Stimulated activated CD8-positive, alpha-beta memory T cell treated with anti-CD3 and anti-CD28 coated beads, Interleukin-15, amount 100 ng/mL, for 4 hours (primary cell): ENCODE results near the gene ZNF681.
"Not testable (repeated sequence)": the region's sequence is repeated elsewhere in the genome, so short reads cannot be mapped to it uniquely, and the experiment has no call there.

Experiments used
- DNase-seq, 2 donors: peaks; one replicate each; pipeline ENCODE4 v3.0.0-alpha.2; 2020; ENCODE audit warnings: low read depth in 2 of 2

Gene ZNF681

DNA sequence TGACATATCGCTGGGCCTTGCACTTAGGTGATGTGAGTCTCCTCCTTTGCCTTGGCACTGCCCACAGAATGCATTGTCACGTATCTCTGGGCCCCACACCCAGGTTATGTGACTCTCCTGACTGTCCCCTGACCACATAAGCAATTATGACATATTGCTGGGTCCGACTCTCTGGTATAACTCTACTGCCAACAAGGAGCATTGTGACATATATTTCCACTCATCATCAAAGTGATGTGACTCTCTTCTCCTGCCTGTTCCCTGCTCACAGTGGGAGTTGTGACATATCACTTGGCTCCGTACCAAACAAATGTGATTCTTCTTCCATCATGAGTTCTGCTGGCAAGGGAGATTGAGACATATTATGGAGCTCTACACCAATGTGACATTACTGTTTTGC lies 15.4 kb upstream of the ZNF681 start:
- DNase-seq: no peak

DNA sequence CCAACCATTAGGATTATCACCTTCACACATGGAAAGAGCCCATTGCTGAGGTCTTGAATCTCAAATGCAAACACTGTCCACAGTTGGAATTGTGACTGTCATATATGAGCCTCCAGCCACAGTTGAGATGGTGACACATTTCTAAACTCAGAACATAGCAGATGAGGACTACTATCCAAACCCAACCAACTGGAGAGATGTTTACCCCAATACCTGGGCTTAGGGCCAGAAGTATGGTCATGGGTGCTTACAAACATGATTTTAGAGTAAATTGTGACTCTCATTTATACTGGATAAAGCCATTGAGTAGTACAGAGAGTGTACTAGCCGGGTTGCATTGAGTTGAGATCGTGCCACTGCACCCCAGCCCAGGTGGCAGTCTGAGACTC lies 14.0 kb upstream of the ZNF681 start:
- DNase-seq: no peak

DNA sequence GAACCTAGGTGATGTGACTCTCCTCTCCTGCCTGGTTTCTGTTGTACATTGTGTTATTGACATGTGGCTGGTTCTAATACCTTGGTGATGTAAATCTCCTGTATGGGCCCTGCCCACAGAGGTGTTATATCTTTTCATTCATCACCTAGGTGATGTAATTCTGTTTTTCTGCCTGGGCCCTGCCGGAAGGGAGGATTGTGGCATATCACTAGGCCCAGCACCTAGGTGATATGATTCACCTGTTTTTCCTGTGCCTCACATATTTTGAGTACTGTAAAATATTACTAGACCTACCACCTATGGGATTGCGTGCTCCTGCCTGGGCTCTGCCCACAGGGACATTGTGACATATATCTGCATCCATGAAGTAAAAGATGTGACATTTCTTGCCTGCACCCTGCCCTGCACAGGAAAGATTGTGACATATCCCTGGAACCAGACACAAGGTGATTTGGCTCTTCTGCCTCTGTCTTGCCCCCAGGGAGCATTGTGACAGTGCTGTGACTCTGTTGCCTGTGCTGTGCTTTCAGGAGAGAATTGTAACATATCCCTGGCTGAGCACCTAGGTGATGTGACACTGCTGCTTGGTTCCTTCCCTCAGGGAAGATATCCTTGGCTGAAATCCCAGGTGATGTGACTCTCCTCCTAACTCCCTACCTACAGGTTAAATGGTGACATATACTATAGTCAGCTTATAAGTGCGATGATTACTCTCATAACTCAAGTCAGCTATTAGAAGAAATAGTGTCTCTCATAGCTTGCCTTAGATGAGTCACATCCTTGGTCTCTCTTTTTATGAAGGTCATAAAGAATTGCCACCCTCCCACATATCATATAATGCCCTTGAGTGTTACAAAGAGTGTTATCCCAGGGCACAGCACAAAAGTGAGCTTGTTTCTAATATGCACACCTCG lies 13.3 kb upstream of the ZNF681 start:
- no peak for DNase-seq

DNA sequence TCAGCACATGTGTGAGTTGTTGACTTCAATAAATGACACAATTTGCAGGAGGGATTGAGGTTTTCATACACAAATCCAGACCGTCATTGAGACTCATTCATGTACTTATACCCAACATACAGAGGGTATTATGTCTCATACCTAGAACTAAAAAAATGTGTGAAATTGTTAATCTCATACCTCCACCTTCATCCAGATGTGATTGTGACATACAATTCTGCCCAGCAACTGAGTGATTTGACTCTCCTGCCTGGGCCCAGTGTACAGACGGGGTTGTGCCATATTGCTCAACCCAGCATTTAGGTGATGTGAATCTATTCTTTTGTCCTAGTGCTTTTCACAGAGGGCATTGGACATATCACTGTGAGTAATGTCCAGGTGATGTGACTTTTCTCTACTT lies 12.6 kb upstream of the ZNF681 start:
- no peak for DNase-seq

DNA sequence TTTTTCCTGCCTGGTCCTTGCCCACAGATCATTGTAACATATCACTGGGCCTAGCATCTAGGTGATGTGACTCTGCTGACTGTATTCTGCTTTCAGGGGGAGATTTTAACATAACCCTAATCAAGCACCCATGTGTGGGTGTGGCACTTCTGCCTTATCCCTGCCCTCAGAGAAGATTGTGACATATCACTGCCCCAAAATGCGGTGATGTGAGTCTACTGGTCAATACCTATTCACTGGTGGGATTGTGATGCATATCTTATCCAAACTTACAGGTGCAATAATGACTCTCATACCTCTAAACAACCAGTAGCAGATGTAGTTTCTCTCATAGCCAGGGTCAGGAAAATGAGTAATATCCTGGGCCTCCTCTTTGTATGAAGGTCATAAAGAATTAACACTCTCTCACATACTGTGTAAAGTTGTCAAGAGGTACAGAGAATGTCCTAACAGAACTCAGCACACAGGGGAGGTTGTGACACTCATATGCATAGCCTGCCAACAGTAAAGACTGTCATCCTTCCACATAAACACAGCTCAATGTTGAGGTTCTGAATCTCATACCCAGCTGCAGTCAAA lies 12.1 kb upstream of the ZNF681 start:
- DNase-seq: no peak

DNA sequence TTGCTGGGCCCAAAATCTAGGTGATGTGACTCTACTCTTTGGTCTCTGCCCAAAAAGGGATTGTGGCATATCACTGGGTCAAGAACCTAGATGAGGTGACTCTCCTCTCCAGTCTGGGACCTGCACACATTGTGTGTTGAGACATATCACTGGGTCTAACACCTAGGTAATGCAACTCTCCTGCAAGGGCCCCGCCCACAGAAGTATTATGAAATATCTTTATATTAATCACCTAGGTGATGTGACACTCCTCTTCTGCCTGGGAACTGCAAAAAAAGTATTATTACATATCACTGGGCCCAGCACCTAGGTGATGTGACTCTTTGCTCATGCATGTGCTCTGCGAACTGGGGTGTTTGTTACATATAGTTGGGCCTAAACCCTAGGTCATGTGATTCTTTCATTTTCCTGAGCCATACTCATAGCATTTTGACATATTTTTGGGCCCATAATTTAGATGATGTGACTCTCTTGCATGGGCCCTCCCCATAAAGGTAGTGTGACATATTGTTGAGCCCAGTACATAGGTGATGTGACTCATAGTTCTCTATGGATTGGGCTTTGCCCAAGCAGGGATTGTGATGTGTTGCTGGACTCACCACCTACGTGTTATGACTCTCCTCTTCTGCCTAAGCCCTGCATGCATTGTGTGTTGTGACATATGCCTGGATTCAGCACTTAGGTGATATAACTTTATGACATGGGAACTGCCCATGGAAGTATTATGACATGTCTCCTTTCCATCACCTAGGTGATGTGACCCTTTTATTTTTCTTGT lies 11.2 kb upstream of the ZNF681 start:
- DNase-seq: no peak

DNA sequence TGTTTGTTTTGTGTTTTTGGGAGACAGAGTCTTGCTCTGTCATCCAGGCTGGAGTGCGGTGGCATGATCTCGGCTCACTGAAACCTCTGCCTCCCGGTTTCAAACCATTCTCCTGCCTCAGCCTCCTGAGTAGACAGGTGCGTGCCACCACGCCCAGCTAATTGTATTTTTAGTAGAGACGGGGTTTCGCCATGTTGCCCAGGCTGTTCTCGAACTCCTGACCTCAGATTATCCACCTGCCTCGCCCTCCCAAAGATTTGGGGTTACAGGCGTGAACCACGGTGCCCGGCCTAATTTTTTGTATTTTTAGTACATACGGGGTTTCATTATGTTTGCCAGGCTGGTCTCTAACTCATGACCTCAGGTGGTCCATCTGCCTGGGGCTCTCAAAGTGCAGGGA lies 8.3 kb upstream of the ZNF681 start:
- DNase-seq: no peak

DNA sequence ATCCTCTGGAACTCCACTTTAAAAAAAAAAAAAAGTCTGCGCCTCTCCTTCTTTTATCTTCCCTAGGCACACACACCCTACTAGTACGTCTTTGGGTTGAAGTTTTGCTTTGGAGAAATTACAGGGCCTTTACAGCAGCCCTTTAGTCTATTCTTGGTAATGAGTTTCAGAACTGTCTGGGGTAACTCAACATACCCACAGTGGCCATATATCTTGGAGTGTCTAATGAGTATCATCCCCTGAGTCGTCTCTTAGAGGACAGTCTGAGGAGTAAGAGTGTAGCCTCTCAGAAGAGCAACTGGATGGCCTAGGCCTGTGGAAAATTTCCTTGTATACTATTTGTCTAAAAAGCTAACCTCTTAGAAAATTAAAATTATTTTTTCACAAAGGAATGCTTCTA lies 6.1 kb upstream of the ZNF681 start:
- DNase-seq: no peak

DNA sequence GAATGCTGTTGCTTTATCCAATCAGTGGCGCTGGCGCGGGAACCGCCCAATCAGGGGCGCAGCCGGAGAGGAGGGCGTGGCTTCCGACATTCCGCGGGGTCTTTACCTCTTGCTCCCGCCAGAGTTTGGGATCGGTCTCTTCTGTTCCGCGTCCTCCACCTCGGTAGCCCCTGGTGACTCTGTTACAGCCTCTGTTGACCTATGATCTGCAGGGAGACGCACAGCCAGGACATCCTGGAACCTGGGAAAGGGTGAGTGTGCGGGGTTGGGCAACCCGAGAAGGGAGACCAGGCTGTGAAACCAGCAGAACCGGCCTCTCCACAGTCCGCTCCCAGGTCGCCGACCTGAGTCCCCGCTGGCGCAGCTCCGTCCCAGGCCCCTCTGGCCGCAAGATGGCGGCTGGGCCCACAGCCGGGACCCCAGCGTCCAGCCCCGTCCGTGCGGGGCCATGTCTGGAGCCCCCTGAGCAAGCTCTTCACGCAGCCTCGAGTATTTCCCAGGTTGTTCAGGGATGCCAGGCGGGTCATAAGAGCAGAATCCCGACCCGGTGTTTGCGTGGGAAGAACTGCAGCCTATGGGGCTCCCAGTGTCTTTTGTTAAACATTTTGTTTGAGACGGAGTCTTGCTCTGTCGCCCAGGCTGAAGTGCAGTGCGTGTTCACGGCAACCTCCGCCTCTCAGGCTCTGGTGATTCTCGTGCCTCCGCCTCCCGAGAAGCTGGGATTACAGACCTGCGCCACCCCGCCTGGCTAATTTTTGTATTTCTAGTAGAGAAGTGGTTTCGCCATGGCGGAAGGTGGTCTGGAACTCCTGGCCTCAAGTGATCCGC lies 4.4 kb upstream of the ZNF681 start:
- peak; percentile 59 to 69 for DNase-seq

DNA sequence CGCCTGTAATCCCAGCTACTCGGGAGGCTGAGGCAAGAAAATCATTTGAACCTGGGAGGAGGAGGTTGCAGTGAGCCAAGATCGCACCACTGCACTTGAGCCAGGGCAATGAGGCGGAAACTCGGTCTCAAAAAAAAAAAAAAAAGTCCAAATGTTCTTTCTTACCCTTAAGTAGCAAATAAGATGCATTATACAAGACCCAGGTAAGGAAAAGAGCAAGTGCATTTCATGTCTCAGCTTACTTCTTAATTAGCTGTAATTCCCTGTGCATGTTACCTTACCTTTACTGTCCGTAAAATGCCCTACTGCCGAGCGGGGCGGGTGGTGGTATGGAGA lies 3.8 kb upstream of the ZNF681 start:
- DNase-seq: no peak

DNA sequence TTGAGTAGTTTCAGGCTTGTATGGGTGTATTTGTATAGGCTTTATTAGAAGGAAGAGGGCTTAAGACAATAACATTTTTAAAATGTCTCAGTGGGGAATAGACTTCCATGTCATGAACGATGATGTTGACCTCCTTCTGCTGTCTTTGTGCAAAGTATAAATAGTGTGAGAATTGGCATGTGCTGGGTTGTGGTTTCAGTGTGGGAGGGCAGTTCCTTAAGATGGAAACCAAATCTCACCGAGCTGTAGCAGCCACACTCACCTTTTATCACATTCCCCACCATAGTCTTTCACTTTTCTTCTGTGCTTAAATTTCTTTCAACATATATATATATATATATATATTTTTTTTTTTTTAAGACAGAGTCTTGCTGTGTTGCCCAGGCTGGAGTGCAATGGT lies 1.6 kb upstream of the ZNF681 start:
- not testable (repeated sequence) for DNase-seq

DNA sequence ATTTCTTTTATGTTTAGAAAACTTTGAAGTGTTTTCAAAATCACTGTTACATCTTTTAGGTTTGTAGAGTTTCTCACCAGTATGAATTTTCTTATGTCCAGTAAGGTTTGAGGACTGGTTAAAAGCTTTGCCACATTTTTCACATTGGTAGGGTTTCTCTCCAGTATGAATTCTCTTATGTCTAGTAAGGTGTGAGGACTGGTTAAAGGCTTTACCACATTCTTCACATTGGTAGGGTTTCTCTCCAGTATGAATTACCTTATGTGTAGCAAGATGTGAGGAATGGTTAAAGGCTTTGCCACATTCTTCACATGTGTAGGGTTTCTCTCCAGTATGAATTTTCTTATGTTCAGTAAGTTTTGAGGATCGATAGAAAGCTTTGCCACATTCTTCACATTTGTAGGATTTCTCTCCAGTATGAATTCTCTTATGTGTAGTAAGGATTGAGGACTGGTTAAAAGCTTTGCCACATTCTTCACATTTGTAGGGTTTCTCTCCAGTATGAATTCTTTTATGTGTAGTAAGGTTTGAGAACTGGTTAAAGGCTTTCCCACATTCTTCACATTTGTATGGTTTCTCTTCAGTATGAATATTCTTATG lies 15.0 kb downstream of the ZNF681 start:
- not testable (repeated sequence) for DNase-seq

DNA sequence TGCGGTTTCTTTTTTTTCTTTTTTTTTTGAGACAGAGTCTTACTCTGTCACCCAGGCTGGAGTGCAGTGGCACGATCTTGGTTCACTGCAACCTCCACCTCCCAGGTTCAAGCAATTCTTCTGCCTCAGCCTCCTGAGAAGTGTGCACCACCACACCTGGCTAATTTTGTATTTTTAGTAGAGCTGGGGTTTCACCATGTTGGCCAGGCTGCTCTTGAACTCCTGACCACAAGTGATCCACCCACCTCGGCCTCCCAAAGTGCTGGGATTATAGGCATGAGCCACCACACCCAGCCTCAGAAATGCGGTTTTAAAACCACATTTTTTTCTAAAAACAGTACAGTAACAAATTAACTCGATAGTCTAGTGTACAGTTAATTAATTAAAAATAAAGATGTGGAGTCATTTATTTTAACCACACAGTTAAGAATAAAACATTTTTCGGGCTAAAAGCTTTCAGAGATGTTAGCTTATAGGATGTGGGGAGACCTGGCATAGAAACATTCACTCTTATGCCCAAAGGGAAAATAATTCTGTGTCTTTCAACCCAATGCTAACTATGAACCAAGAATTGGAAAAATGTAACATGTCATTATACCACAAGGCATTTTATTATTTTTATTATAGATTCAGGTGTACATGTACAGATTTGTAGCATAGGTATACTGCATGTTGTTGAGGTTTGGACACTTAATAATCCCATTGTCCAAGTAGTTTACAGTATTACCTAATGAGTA lies 27.8 kb downstream of the ZNF681 start:
- DNase-seq: not testable (repeated sequence)

DNA sequence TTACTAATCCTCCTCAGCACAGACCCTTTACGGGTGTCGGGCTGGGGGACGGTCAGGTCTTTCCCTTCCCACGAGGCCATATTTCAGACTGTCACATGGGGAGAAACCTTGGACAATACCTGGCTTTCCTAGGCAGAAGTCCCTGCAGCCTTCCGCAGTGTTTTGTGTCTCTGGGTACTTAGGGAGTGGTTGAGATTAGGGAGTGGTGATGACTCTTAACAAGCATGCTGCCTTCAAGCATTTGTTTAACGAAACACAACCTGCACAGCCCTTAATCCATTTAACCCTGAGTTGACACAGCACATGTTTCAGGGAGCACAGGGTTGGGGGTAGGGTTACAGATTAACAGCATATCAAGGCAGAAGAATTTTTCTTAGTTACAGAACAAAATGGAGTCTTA lies 34.5 kb downstream of the ZNF681 start:
- DNase-seq: not testable (repeated sequence)

DNA sequence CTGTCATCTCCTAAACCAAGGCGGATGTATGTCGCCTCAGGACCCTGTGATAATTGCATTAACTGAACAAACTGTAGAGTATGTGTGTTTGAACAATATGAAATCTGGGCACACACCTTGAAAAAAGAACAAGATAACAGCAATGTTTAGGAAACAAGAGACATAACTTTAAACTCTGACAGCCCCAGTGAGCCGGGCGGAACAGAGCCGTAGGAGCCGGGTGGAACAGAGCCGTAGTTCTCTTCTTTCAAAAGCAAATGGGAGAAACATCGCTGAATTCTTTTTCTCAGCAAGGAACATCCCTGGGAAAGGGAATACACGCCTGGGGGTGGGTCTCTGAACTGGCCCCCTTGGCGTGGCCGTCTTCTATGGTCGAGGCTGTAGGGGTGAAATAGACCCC lies 39.9 kb downstream of the ZNF681 start:
- no peak for DNase-seq

DNA sequence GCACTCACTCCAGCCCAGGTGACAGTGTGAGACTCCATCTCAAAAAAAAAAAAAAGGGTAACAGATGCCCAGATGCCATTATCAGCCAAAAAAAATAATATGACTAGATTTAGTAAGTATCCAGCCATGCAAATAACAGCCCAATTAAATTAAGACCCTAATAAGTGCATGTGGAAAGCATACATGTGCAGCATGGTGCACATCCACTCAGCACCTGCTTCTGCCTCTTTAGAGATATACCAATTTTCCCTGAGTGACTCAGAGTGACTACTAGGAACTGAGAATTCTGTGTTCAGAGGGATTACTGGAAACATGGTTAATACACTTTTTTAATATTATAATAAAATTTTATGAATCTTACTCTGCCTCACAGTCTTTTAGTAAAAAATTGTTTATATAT lies 41.9 kb downstream of the ZNF681 start:
- DNase-seq: no peak

DNA sequence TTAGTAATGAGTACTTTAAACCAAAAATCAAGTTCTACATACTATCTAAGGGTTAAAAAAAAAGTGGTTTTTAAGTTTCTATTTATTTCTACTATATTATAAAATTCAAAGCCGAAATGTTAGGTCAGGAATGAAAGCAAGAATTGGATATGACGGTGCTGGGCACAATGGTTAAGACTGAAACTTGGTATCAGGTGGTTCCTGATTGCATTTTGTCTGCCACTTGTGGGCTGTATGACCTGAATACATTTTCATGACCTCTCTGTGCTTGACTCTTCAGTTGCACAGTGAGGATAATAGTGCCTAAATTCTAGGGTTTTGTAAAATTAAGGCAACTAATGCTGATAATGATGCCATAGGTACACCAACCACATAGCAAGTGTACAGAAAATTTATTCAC lies 49.3 kb downstream of the ZNF681 start:
- DNase-seq: no peak

DNA sequence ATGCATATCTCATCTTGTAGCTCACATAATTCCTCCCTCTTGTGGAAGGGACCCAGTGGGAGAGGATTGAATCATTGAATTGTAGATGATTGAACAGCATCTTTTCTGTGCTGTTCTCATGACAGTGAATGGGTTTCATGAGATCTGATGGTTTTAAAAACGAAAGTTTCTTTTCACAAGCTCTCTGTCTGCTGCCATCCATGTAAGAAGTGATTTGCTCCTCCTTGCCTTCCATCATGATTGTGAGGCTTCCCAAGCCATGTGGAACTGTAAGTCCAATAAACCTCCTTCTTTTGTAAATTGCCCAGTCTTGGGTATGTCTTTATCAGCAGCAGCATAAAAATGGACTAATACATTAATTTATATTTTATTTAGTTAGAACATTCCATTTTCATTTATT lies 52.0 kb downstream of the ZNF681 start:
- DNase-seq: no peak

DNA sequence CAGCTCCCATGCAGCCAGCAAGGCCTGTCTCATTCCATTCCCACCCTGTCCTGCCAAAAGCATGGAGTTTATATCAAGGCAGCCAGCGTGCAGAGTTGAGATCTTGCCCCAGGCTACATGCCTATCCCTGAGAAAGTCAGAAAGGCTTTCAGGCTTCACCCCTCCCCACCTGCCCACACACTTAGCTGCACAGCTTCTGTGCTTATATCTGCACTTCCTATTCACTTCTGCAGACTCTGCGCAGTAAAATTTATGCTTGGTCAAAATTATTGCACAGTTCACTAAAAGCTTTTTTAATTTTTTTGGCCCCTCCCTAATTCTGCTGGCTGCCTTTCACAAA lies 59.2 kb downstream of the ZNF681 start:
- DNase-seq: no peak

DNA sequence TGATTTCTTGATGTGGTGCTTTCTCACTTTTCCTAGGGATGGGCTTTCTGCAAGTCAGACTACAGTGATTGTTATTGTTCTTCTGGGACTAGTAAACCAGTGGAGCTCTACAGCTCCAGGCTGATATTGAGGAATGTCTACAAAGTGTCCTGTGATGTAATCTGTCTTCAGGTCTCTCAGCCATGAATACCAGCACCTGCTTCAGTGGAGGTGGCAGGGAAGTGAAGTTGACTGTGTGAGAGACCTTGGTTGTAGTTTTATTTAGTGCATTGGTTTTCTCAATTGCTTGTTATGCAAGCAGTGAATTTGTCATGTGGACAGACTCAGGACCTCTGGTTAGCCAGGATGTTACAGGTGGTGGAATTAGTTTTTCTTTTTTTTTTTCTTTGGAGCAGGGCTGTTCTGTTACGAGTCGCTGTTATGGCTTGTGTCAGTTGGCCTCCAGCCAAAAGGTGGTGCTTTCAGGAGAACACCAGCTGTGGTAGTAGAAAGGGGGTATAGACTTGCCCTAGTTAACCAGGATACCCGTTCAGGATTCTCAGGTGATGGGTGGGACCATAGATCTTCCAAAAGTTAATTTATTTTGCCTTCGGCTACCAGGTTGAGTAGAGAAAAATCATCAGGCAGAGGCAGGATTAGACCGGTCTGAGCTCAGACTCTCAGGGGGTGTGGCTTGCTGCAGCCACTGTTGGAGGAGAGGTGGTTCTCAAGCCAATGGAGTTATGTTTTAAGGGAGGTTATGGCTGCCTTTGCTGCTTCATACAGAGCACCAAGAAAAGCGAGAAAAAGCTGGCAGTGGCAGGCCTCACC lies 59.8 kb downstream of the ZNF681 start:
- no peak for DNase-seq
